ENCODE results near the gene SENP5.

DNA sequence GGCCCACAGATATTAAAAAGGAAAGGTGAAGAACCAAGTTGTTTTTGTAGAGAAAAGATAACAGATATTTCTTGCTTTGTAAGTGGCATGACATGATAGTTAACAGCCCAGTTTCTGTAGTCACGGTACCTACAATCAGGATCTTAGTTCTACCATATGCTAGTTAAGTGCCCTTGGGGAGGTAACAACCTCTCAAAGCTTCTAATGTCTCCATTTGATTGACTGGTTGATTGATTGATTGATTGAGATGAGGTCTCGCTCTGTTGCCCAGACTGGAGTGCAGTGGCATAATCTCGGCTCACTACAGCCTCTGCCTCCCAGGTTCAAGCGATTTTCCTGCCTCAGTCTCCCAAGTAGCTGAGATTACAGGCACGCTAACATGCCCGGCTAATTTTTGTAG, 28.5 kb downstream of the SENP5 start:
- TF ChIP-seq CTCF (IDR thresholded peaks at IDR 0.05) (no peak), POLR2A (IDR thresholded peaks at IDR 0.05) (no peak), POLR2AphosphoS5 (IDR thresholded peaks at IDR 0.05) (no peak)
